Stimulated activated CD8-positive, alpha-beta memory T cell treated with anti-CD3 and anti-CD28 coated beads, Interleukin-4, amount 100 ng/mL, for 24 hours (primary cell): ENCODE results near the gene DGCR2.
"Not testable (repeated sequence)": the region's sequence is repeated elsewhere in the genome, so short reads cannot be mapped to it uniquely, and the experiment has no call there.

Source experiments
- DNase-seq: peaks from one replicate; pipeline ENCODE4 v3.0.0-alpha.2; 2020; ENCODE audit warnings: low read depth

Gene DGCR2

GRCh38 chr22:19003508-19003907 lies 118.7 kb downstream of the DGCR2 start:
- DNase-seq: no peak

GRCh38 chr22:19002684-19003038 lies 119.6 kb downstream of the DGCR2 start:
- no peak for DNase-seq

GRCh38 chr22:19001204-19001603 lies 121.0 kb downstream of the DGCR2 start:
- no peak for DNase-seq

GRCh38 chr22:19000106-19000505 lies 122.1 kb downstream of the DGCR2 start:
- not testable (repeated sequence) for DNase-seq

- no peak for DNase-seq
Observed at GRCh38 chr22:18999416-18999815, 122.8 kb downstream of the DGCR2 start.

- no peak for DNase-seq
Observed at GRCh38 chr22:18999008-18999407, 123.2 kb downstream of the DGCR2 start.

GRCh38 chr22:18997925-18998315 lies 124.3 kb downstream of the DGCR2 start:
- DNase-seq: no peak

GRCh38 chr22:18997306-18997924 lies 124.8 kb downstream of the DGCR2 start:
- DNase-seq: no peak

GRCh38 chr22:18996376-18996900 lies 125.8 kb downstream of the DGCR2 start:
- no peak for DNase-seq

GRCh38 chr22:18995327-18995711 lies 126.9 kb downstream of the DGCR2 start:
- DNase-seq: no peak

GRCh38 chr22:18994701-18995326 lies 127.4 kb downstream of the DGCR2 start:
- DNase-seq: no peak

GRCh38 chr22:18994056-18994455 lies 128.2 kb downstream of the DGCR2 start:
- DNase-seq: no peak

- no peak for DNase-seq
Observed at GRCh38 chr22:18992543-18993198, 129.5 kb downstream of the DGCR2 start.

GRCh38 chr22:18991821-18992442 lies 130.3 kb downstream of the DGCR2 start:
- DNase-seq: no peak

GRCh38 chr22:18991138-18991432 lies 131.1 kb downstream of the DGCR2 start:
- DNase-seq: no peak

GRCh38 chr22:18990355-18991137 lies 131.7 kb downstream of the DGCR2 start:
- no peak for DNase-seq

- no peak for DNase-seq
Observed at GRCh38 chr22:18988958-18989357, 133.3 kb downstream of the DGCR2 start.

GRCh38 chr22:18987765-18988164 lies 134.4 kb downstream of the DGCR2 start:
- DNase-seq: peak; percentile 12

GRCh38 chr22:18987114-18987513 lies 135.1 kb downstream of the DGCR2 start:
- not testable (repeated sequence) for DNase-seq
